Measurements from ENCODE around the gene ZDHHC8. TPM values are rescaled to one million over a fixed set of nuclear protein-coding genes. Genes with fewer than 3 reads are reported as not detected.

ZDHHC8 gene
- total and polyA plus RNA-seq, 12 donors = 23.2 to 51.7 (median 37.5) TPM

GRCh38 chr22:20178075-20178914 is 46.7 kb downstream of the ZDHHC8 start:
- Histone ChIP-seq H3K4me1 (no peaks in the 10 kb centered on the region), H3K9me3 (no peaks in the 10 kb centered on the region), H3K36me3 (no peaks in the 10 kb centered on the region), H3K4me3 (no peak overlapping the region), H3K27ac (no peak overlapping the region), H3K27me3 (no peaks in the 10 kb centered on the region)
- 83 to 88% methylated on average over 29 of the region's 29 CpGs for WGBS, 2 donors
- ATAC-seq (no peak), DNase-seq (no peak)
- TF ChIP-seq CTCF (IDR thresholded peaks at IDR 0.05) = no peak
- intact Hi-C loops (cut with DNase I) = loop anchor here in 1 of 10 donors (5.0 kb wide), 1 partner anchor 59 kb away; no protein-coding TSS in a partner anchor

- Histone ChIP-seq H3K36me3 (no peaks in the 10 kb centered on the region), H3K27me3 (no peaks in the 10 kb centered on the region), H3K27ac (no peak overlapping the region), H3K4me1 (no peaks in the 10 kb centered on the region), H3K9me3 (no peaks in the 10 kb centered on the region), H3K4me3 (no peak overlapping the region)
- DNase-seq = no peak
- no peak for TF ChIP-seq CTCF (IDR thresholded peaks at IDR 0.05)
- WGBS, 2 donors = 95 to 96% methylated on average over 10 of the region's 10 CpGs
- no peak for ATAC-seq
- intact Hi-C loops (cut with DNase I) = loop anchor here in 1 of 10 donors (5.0 kb wide), 1 partner anchor 58 kb away; no protein-coding TSS in a partner anchor
These were observed 47.3 kb downstream of the ZDHHC8 start for GRCh38 chr22:20178915-20179227.

- Histone ChIP-seq H3K9me3 (no peaks in the 10 kb centered on the region), H3K36me3 (no peaks in the 10 kb centered on the region), H3K27me3 (peaks cover 0 to 3% (median 0%) of the 10 kb centered on the region in 7 donors), H3K27ac (no peak overlapping the region), H3K4me1 (no peaks in the 10 kb centered on the region), H3K4me3 (no peak overlapping the region)
- ATAC-seq = no peak
- WGBS, 2 donors = 91 to 92% methylated on average over 27 of the region's 27 CpGs
- DNase-seq = no peak
- TF ChIP-seq CTCF (IDR thresholded peaks at IDR 0.05) = no peak
- intact Hi-C loops (cut with DNase I) = loop anchor here in 1 of 10 donors (5.0 kb wide), 1 partner anchor 58 kb away; no protein-coding TSS in a partner anchor
These were observed 48.0 kb downstream of the ZDHHC8 start for GRCh38 chr22:20179455-20180244.

- peaks cover 0 to 6% (median 0%) of the 10 kb centered on the region in 7 donors for H3K27me3 ChIP-seq
- H3K36me3 ChIP-seq = no peaks in the 10 kb centered on the region
- TF ChIP-seq CTCF (IDR thresholded peaks at IDR 0.05) = peak in 6 of 9 donors; percentile 6 to 24 (median 16)
- intact Hi-C loops (cut with DNase I) = no loop called here
- H3K4me1 ChIP-seq = no peaks in the 10 kb centered on the region
- no peaks in the 10 kb centered on the region for H3K9me3 ChIP-seq
- 86 to 89% methylated on average over 13 of the region's 13 CpGs for WGBS, 2 donors
- no peak overlapping the region for H3K27ac ChIP-seq
- DNase-seq (no peak), ATAC-seq (peak in 1 of 8 donors; percentile 7)
- H3K4me3 ChIP-seq = no peak overlapping the region
These were observed 48.6 kb downstream of the ZDHHC8 start for GRCh38 chr22:20180245-20180630.
